GM23338 (cell line): ENCODE data around the gene B4GALT3. TPM values are rescaled to one million over a fixed set of nuclear protein-coding genes. Genes with fewer than 3 reads are reported as not detected.

Source experiments
- ATAC-seq: fragments of 200-7000 bp; cut with Tn5 transposase; 3 replicates; pipeline ENCODE4 v1.9.1; 2020
- DNase-seq: peaks from one replicate; pipeline ENCODE4 v3.0.0-alpha.2; 2015; ENCODE audit warnings: low spot score
- H2AFZ ChIP-seq: fragments of 200-600 bp; sonication (generic); 2 replicates; pipeline ENCODE4 v1.8.0; 2016; ENCODE audit warnings: antibody characterized with exemption, mild to moderate bottlenecking, moderate library complexity
- H3F3A ChIP-seq: fragments of 200-600 bp; sonication (generic); replicated peaks from 2 replicates; pipeline ENCODE4 v1.8.0; 2017; ENCODE audit warnings: antibody characterized with exemption, mixed run types, low read depth
- H3K27ac ChIP-seq: fragments of 200-600 bp; sonication (generic); 2 replicates; pipeline ENCODE4 v1.6.1; 2016; ENCODE audit warnings: low read depth
- H3K27me3 ChIP-seq: fragments of 200-600 bp; sonication (generic); 2 replicates; pipeline ENCODE4 v1.8.0; 2016; ENCODE audit warnings: mild to moderate bottlenecking, mixed run types, moderate library complexity; ENCODE audit not compliant: insufficient read depth
- H3K36me3 ChIP-seq: fragments of 200-600 bp; sonication (generic); 2 replicates; pipeline ENCODE4 v1.8.0; 2016; ENCODE audit warnings: mild to moderate bottlenecking; ENCODE audit not compliant: insufficient read depth
- H3K4me1 ChIP-seq: fragments of 200-600 bp; sonication (generic); 2 replicates; pipeline ENCODE4 v1.8.0; 2016; ENCODE audit warnings: mild to moderate bottlenecking, moderate library complexity; ENCODE audit not compliant: insufficient read depth
- H3K4me2 ChIP-seq: fragments of 200-600 bp; sonication (generic); 2 replicates; pipeline ENCODE4 v1.7.1; 2017; ENCODE audit warnings: mixed run types
- H3K4me3 ChIP-seq: fragments of 200-600 bp; sonication (generic); 2 replicates; pipeline ENCODE4 v1.6.1; 2016; ENCODE audit warnings: mixed run types
- H3K79me2 ChIP-seq: fragments of 200-600 bp; sonication (generic); replicated peaks from 2 replicates; pipeline ENCODE4 v1.8.0; 2017; ENCODE audit warnings: mild to moderate bottlenecking; ENCODE audit not compliant: insufficient read depth
- H3K9me2 ChIP-seq: fragments of 200-600 bp; sonication (generic); 2 replicates; pipeline ENCODE4 v1.8.0; 2017; ENCODE audit not compliant: insufficient read depth
- H4K20me1 ChIP-seq: fragments of 200-600 bp; sonication (generic); replicated peaks from 2 replicates; pipeline ENCODE4 v1.8.0; 2017; ENCODE audit warnings: mild to moderate bottlenecking; ENCODE audit not compliant: insufficient read depth
- H3K27ac Mint-ChIP-seq: 2 replicates; pipeline ENCODE4 v1.8.0; 2020; ENCODE audit warnings: inconsistent platforms, mild to moderate bottlenecking, moderate library complexity, mixed read lengths
- H3K27me3 Mint-ChIP-seq: 3 replicates; pipeline ENCODE4 v1.8.0; 2022; ENCODE audit warnings: low read depth, mild to moderate bottlenecking, moderate library complexity, mixed read lengths, inconsistent platforms; ENCODE audit not compliant: insufficient read depth, poor library complexity
- H3K36me3 Mint-ChIP-seq: 3 replicates; pipeline ENCODE4 v1.8.0; 2021; ENCODE audit warnings: low read depth, mild to moderate bottlenecking, inconsistent platforms, moderate library complexity, mixed read lengths
- H3K4me1 Mint-ChIP-seq: 3 replicates; pipeline ENCODE4 v1.8.0; 2020; ENCODE audit warnings: mild to moderate bottlenecking, inconsistent platforms, mixed read lengths
- H3K4me3 Mint-ChIP-seq: 3 replicates; pipeline ENCODE4 v1.8.0; 2021; ENCODE audit warnings: moderate library complexity, mild to moderate bottlenecking, inconsistent platforms, mixed read lengths
- H3K9me3 Mint-ChIP-seq: 3 replicates; pipeline ENCODE4 v1.8.0; 2020; ENCODE audit warnings: moderate library complexity, mild to moderate bottlenecking, inconsistent platforms, mixed read lengths
- CREB1 ChIP-seq: fragments of 250-450 bp; sonication (Bioruptor Pico); IDR thresholded peaks from 2 replicates; pipeline ENCODE4 v1.5.0; 2020; ENCODE audit warnings: low read depth, mild to moderate bottlenecking, moderate library complexity
- JUNB ChIP-seq: IDR thresholded peaks from one replicate; pipeline ENCODE4 v1.6.1; 2016; ENCODE audit warnings: antibody characterized with exemption; ENCODE audit not compliant: unreplicated experiment
- POLR2AphosphoS5 ChIP-seq: IDR thresholded peaks from 2 replicates; pipeline ENCODE4 v1.6.1; 2016; ENCODE audit warnings: antibody characterized with exemption, low read depth
- STAT1 ChIP-seq: IDR thresholded peaks from one replicate; pipeline ENCODE4 v1.6.1; 2016; ENCODE audit warnings: antibody characterized with exemption; ENCODE audit not compliant: unreplicated experiment
- ZNF114 ChIP-seq: fragments of 250-450 bp; sonication (Bioruptor Pico); IDR thresholded peaks from 2 replicates; pipeline ENCODE4 v1.5.0; 2020; ENCODE audit warnings: mild to moderate bottlenecking, moderate library complexity
- ZNF331 ChIP-seq: fragments of 250-450 bp; sonication (Bioruptor Pico); IDR thresholded peaks from 2 replicates; pipeline ENCODE4 v1.5.0; 2020; ENCODE audit warnings: low read depth, mild to moderate bottlenecking, moderate library complexity
- polyA plus RNA-seq: library from polyadenylated mRNA; unstranded; fragments of >200 nt; fragmentation: Nextera tagmentation; extraction: Ambion mirVana; gene quantifications from 2 replicates; pipeline ENCODE4 v1.2.1, GENCODE V29; 2016
- total RNA-seq: library from RNA; depleted of rRNA; stranded (reverse); fragments of >200 nt; shearing (Covaris generic); gene quantifications from 2 replicates; pipeline ENCODE4 v1.2.3, GENCODE V29; 2014
- TF ChIP-seq, protein P1 (sequence below): fragments of 250-450 bp; sonication (Bioruptor Pico); IDR thresholded peaks from 2 replicates; pipeline ENCODE4 v1.5.0; 2020; ENCODE audit warnings: mild to moderate bottlenecking, moderate library complexity
- TF ChIP-seq, protein P2 (sequence below): IDR thresholded peaks from one replicate; pipeline ENCODE4 v1.6.1; 2018; ENCODE audit warnings: antibody characterized with exemption; ENCODE audit not compliant: unreplicated experiment
- TF ChIP-seq, protein P3 (sequence below): IDR thresholded peaks from 2 replicates; pipeline ENCODE4 v1.6.1; 2016; ENCODE audit warnings: antibody characterized with exemption

The B4GALT3 gene
- total and polyA plus RNA-seq, 2 experiments from 2014 or later, result 24.2 to 35.8 TPM

DNA sequence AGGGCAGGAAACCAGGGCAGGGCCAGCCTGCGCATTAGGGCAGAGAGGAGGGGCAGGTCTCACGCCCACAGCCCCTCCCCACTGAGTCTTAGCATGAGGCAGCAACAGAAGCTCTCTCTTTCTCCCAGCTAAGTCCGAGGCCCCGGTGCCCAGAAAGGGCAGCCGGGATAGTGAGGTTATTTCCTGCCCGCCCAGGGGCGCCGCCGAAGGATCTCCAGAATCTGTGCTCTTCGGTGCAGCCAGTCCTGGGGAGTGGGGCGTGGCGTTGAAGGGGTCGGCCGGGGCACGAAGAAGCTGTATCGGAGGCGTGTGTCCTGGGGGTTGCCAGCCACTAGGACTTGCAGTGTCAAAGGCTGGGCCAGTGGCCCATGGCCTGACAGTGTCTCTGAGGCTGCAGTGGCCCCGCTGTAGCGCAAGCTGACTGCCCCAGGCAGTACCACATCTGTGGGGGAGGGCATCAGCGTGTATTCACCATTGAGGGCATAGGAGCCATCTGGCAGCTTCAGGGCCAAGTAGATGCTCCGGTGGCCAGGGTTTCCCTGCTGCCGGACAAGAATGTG, 13.7 kb upstream of the B4GALT3 start:
- H3K27me3 Mint-ChIP-seq, result peaks cover 5% of the 10 kb centered on the region
- peaks cover 12% of the 10 kb centered on the region for H3K4me1 Mint-ChIP-seq
- H4K20me1 ChIP-seq, result no peaks in the 10 kb centered on the region
- no peaks in the 10 kb centered on the region for H3K36me3 ChIP-seq
- H3K79me2 ChIP-seq, result no peaks in the 10 kb centered on the region
- H3K9me2 ChIP-seq, result no peaks in the 10 kb centered on the region
- peak overlapping the region; percentile 59; the same call in 1 of the 2 replicates for H3K27ac Mint-ChIP-seq
- 0 out of 2 replicates have a peak overlapping the region, but pooled peaks have one; percentile 9 for H3K27ac ChIP-seq
- peak overlapping the region; percentile 48 for H3K4me2 ChIP-seq
- H3K27me3 ChIP-seq, result no peaks in the 10 kb centered on the region
- DNase-seq, result peak; percentile 45
- no peak overlapping the region for H3K4me3 Mint-ChIP-seq
- no peak overlapping the region for H2AFZ ChIP-seq
- no peak overlapping the region for H3K4me3 ChIP-seq
- peaks cover 2% of the 10 kb centered on the region; the same call in 1 of the 2 replicates for H3K4me1 ChIP-seq
- TF ChIP-seq JUNB (no peak), CREB1 (CRISPR knock-in tag) (no peak), POLR2AphosphoS5 (no peak), ZNF331 (CRISPR knock-in tag) (no peak), STAT1 (no peak), ZNF114 (CRISPR knock-in tag) (no peak)
- TF ChIP-seq, protein P1, sequence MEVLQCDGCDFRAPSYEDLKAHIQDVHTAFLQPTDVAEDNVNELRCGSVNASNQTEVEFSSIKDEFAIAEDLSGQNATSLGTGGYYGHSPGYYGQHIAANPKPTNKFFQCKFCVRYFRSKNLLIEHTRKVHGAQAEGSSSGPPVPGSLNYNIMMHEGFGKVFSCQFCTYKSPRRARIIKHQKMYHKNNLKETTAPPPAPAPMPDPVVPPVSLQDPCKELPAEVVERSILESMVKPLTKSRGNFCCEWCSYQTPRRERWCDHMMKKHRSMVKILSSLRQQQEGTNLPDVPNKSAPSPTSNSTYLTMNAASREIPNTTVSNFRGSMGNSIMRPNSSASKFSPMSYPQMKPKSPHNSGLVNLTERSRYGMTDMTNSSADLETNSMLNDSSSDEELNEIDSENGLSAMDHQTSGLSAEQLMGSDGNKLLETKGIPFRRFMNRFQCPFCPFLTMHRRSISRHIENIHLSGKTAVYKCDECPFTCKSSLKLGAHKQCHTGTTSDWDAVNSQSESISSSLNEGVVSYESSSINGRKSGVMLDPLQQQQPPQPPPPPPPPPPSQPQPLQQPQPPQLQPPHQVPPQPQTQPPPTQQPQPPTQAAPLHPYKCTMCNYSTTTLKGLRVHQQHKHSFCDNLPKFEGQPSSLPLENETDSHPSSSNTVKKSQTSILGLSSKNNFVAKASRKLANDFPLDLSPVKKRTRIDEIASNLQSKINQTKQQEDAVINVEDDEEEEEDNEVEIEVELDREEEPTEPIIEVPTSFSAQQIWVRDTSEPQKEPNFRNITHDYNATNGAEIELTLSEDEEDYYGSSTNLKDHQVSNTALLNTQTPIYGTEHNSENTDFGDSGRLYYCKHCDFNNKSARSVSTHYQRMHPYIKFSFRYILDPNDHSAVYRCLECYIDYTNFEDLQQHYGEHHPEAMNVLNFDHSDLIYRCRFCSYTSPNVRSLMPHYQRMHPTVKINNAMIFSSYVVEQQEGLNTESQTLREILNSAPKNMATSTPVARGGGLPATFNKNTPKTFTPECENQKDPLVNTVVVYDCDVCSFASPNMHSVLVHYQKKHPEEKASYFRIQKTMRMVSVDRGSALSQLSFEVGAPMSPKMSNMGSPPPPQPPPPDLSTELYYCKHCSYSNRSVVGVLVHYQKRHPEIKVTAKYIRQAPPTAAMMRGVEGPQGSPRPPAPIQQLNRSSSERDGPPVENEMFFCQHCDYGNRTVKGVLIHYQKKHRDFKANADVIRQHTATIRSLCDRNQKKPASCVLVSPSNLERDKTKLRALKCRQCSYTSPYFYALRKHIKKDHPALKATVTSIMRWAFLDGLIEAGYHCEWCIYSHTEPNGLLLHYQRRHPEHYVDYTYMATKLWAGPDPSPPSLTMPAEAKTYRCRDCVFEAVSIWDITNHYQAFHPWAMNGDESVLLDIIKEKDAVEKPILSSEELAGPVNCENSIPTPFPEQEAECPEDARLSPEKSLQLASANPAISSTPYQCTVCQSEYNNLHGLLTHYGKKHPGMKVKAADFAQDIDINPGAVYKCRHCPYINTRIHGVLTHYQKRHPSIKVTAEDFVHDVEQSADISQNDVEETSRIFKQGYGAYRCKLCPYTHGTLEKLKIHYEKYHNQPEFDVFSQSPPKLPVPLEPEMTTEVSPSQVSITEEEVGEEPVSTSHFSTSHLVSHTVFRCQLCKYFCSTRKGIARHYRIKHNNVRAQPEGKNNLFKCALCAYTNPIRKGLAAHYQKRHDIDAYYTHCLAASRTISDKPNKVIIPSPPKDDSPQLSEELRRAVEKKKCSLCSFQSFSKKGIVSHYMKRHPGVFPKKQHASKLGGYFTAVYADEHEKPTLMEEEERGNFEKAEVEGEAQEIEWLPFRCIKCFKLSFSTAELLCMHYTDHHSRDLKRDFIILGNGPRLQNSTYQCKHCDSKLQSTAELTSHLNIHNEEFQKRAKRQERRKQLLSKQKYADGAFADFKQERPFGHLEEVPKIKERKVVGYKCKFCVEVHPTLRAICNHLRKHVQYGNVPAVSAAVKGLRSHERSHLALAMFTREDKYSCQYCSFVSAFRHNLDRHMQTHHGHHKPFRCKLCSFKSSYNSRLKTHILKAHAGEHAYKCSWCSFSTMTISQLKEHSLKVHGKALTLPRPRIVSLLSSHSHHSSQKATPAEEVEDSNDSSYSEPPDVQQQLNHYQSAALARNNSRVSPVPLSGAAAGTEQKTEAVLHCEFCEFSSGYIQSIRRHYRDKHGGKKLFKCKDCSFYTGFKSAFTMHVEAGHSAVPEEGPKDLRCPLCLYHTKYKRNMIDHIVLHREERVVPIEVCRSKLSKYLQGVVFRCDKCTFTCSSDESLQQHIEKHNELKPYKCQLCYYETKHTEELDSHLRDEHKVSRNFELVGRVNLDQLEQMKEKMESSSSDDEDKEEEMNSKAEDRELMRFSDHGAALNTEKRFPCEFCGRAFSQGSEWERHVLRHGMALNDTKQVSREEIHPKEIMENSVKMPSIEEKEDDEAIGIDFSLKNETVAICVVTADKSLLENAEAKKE (CRISPR knock-in tag), result no peak
- TF ChIP-seq, protein P2, sequence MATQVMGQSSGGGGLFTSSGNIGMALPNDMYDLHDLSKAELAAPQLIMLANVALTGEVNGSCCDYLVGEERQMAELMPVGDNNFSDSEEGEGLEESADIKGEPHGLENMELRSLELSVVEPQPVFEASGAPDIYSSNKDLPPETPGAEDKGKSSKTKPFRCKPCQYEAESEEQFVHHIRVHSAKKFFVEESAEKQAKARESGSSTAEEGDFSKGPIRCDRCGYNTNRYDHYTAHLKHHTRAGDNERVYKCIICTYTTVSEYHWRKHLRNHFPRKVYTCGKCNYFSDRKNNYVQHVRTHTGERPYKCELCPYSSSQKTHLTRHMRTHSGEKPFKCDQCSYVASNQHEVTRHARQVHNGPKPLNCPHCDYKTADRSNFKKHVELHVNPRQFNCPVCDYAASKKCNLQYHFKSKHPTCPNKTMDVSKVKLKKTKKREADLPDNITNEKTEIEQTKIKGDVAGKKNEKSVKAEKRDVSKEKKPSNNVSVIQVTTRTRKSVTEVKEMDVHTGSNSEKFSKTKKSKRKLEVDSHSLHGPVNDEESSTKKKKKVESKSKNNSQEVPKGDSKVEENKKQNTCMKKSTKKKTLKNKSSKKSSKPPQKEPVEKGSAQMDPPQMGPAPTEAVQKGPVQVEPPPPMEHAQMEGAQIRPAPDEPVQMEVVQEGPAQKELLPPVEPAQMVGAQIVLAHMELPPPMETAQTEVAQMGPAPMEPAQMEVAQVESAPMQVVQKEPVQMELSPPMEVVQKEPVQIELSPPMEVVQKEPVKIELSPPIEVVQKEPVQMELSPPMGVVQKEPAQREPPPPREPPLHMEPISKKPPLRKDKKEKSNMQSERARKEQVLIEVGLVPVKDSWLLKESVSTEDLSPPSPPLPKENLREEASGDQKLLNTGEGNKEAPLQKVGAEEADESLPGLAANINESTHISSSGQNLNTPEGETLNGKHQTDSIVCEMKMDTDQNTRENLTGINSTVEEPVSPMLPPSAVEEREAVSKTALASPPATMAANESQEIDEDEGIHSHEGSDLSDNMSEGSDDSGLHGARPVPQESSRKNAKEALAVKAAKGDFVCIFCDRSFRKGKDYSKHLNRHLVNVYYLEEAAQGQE, result no peak
- TF ChIP-seq, protein P3, sequence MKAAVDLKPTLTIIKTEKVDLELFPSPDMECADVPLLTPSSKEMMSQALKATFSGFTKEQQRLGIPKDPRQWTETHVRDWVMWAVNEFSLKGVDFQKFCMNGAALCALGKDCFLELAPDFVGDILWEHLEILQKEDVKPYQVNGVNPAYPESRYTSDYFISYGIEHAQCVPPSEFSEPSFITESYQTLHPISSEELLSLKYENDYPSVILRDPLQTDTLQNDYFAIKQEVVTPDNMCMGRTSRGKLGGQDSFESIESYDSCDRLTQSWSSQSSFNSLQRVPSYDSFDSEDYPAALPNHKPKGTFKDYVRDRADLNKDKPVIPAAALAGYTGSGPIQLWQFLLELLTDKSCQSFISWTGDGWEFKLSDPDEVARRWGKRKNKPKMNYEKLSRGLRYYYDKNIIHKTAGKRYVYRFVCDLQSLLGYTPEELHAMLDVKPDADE, result no peak
- no peaks in the 10 kb centered on the region for H3K9me3 Mint-ChIP-seq
- ATAC-seq, result peak; percentile 24
- 0 out of 2 replicates have a peak, but pooled peaks cover 3% of the 10 kb centered on the region for H3F3A ChIP-seq
- peaks cover 11% of the 10 kb centered on the region; the same call in 2 of the 3 replicates for H3K36me3 Mint-ChIP-seq
